T-cell (primary cell): ENCODE data around the gene AIP. TPM values are rescaled to one million over a fixed set of nuclear protein-coding genes. Genes with fewer than 3 reads are reported as not detected.

Source experiments
- ATAC-seq, 4 experiments: fragments of 200-7000 bp in 3 of 4; fragments of 150-1000 bp in 1 of 4; cut with Tn5 transposase; replicated peaks in 1 of 4; 1 replicate in 3 of 4; 2 replicates in 1 of 4; pipeline ENCODE4 v1.10.0; 2021; ENCODE audit warnings: moderate library complexity in 3 of 4, mild to moderate bottlenecking in 2 of 4, moderate number of reproducible peaks in 1 of 4
- CTCF ChIA-PET, 2 donors: fragments of 300-600 bp; sonication (Branson Sonifier 250); formaldehyde crosslinking; loops; one replicate each; lab custom pipeline; 2022; ENCODE audit warnings: antibody characterized with exemption in 2 of 2; lab: Charles Lee
- POLR2A ChIA-PET, 2 donors: fragments of 300-600 bp; sonication (Branson Sonifier 250); formaldehyde crosslinking; loops; one replicate each; lab custom pipeline; 2022; ENCODE audit warnings: antibody characterized with exemption in 2 of 2; lab: Charles Lee
- DNase-seq, 35 experiments: peaks; one replicate each; pipeline versions ENCODE4 v3.0.0 to v3.0.0-alpha.2; 2013 to 2023
- H3K27ac ChIP-seq: one replicate; pipeline ENCODE4 v1.5.1; 2013; ENCODE audit warnings: low read length
- H3K27me3 ChIP-seq, 2 experiments: replicated peaks in 1 of 2; 1 replicate in 1 of 2; 2 replicates in 1 of 2; pipeline versions ENCODE4 v1.6.1 to v1.7.0; 2013; ENCODE audit warnings: low read length in 1 of 2, mixed read lengths in 1 of 2; ENCODE audit not compliant: control insufficient read depth in 2 of 2, insufficient read depth in 2 of 2; ENCODE audit errors: extremely low read depth in 1 of 2
- H3K36me3 ChIP-seq, 2 donors: 1 replicate in 1 of 2; 2 replicates in 1 of 2; pipeline versions ENCODE4 v1.6.1 to v1.7.0; 2013; ENCODE audit warnings: low read length in 1 of 2; ENCODE audit not compliant: control insufficient read depth in 2 of 2, insufficient read depth in 1 of 2; ENCODE audit errors: extremely low read depth in 1 of 2
- H3K4me1 ChIP-seq, 2 experiments: 1 replicate in 1 of 2; 2 replicates in 1 of 2; pipeline versions ENCODE4 v1.6.1 to v1.7.0; 2013; ENCODE audit warnings: low read length in 2 of 2, mixed read lengths in 1 of 2; ENCODE audit not compliant: insufficient read depth in 2 of 2, control insufficient read depth in 1 of 2; ENCODE audit errors: extremely low read depth in 1 of 2
- H3K4me3 ChIP-seq, 2 donors: 1 replicate in 1 of 2; 2 replicates in 1 of 2; pipeline versions ENCODE4 v1.5.1 to v1.7.0; 2013; ENCODE audit warnings: mild to moderate bottlenecking in 2 of 2, low read length in 1 of 2, moderate library complexity in 1 of 2; ENCODE audit not compliant: control insufficient read depth in 1 of 2; ENCODE audit errors: extremely low read depth in 1 of 2
- H3K9me3 ChIP-seq: 2 replicates; pipeline ENCODE4 v1.7.0; 2013
- H3K27ac Mint-ChIP-seq, 2 donors: one replicate each; pipeline ENCODE4 v1.8.0; 2020 to 2021; ENCODE audit warnings: mild to moderate bottlenecking in 2 of 2, mixed read lengths in 2 of 2
- H3K27me3 Mint-ChIP-seq, 2 donors: one replicate each; pipeline ENCODE4 v1.8.0; 2021 to 2022; ENCODE audit warnings: mixed read lengths in 2 of 2
- H3K36me3 Mint-ChIP-seq: one replicate; pipeline ENCODE4 v1.8.0; 2021; ENCODE audit warnings: mixed read lengths
- H3K4me1 Mint-ChIP-seq, 3 donors: one replicate each; pipeline ENCODE4 v1.8.0; 2020 to 2022; ENCODE audit warnings: mixed read lengths in 3 of 3, mild to moderate bottlenecking in 1 of 3
- H3K4me3 Mint-ChIP-seq, 3 donors: one replicate each; pipeline ENCODE4 v1.8.0; 2020 to 2022; ENCODE audit warnings: mild to moderate bottlenecking in 3 of 3, mixed read lengths in 3 of 3, moderate library complexity in 3 of 3
- H3K9me3 Mint-ChIP-seq, 3 donors: one replicate each; pipeline ENCODE4 v1.8.0; 2020 to 2022; ENCODE audit warnings: mixed read lengths in 3 of 3
- WGBS: methylation state at CpG from one replicate; pipeline ENCODE4 v1.1.5; 2013; ENCODE audit warnings: missing lambda C conversion rate; ENCODE audit not compliant: insufficient coverage; 5-methylcytosine and 5-hydroxymethylcytosine counted together
- total RNA-seq, 35 experiments: library from RNA in 6 of 35; stranded (reverse) in 6 of 35; fragments of 120-200 nt in 1 of 35; gene quantifications; one replicate each; pipeline versions ENCODE4 v1.2.1 to v1.2.4 and lab custom pipeline; 2013 to 2026

AIP gene
- total RNA-seq, 5 donors from 2014 or later (not counting 1 experiment from before 2014, with no cell fraction given) = 114 to 168 (median 154) TPM

GRCh38 chr11:67521924-67522323 is 39.1 kb downstream of the AIP start:
- H3K9me3 ChIP-seq = no peaks in the 10 kb centered on the region
- ChIA-PET CTCF (no interaction called here), POLR2A (interaction anchor here in 1 of 2 donors (0.6 kb wide), 1 partner anchor 716 kb away, joined by 4 read pairs; no protein-coding TSS in a partner anchor)
- H3K4me1 Mint-ChIP-seq = no peaks in the 10 kb centered on the region
- WGBS = 96% methylated on average over 4 of the region's 10 CpGs
- H3K4me3 Mint-ChIP-seq = no peak overlapping the region
- no peaks in the 10 kb centered on the region for H3K36me3 ChIP-seq
- ATAC-seq = no peak
- peaks cover 8 to 10% of the 10 kb centered on the region in 2 donors for H3K27me3 Mint-ChIP-seq
- no peak overlapping the region for H3K4me3 ChIP-seq
- no peaks in the 10 kb centered on the region for H3K4me1 ChIP-seq
- H3K27me3 ChIP-seq = peaks cover 0 to 46% of the 10 kb centered on the region in 2 experiments
- H3K9me3 Mint-ChIP-seq = no peaks in the 10 kb centered on the region
- H3K27ac Mint-ChIP-seq = no peak overlapping the region
- no peaks in the 10 kb centered on the region for H3K36me3 Mint-ChIP-seq
- no peak for DNase-seq
- no peak overlapping the region for H3K27ac ChIP-seq

GRCh38 chr11:67522338-67522737 is 39.5 kb downstream of the AIP start:
- Histone ChIP-seq H3K4me3 (no peak overlapping the region), H3K27me3 (peaks cover 0 to 48% of the 10 kb centered on the region in 2 experiments), H3K36me3 (no peaks in the 10 kb centered on the region), H3K9me3 (no peaks in the 10 kb centered on the region), H3K27ac (no peak overlapping the region), H3K4me1 (no peaks in the 10 kb centered on the region)
- no peak for DNase-seq
- Mint-ChIP-seq H3K4me1 (no peaks in the 10 kb centered on the region), H3K27ac (no peak overlapping the region), H3K27me3 (peaks cover 10 to 12% of the 10 kb centered on the region in 2 donors), H3K4me3 (no peak overlapping the region), H3K9me3 (no peaks in the 10 kb centered on the region), H3K36me3 (no peaks in the 10 kb centered on the region)
- no peak for ATAC-seq
- ChIA-PET POLR2A (no interaction called here), CTCF (interaction anchor here in 1 of 2 donors (0.5 kb wide), 1 partner anchor 1139 kb away, joined by 3 read pairs; no protein-coding TSS in a partner anchor)
- 95% methylated on average over 8 of the region's 15 CpGs for WGBS

- Histone ChIP-seq H3K27ac (no peak within 1 kb of the TSS), H3K9me3 (no peaks in the 10 kb centered on the region), H3K4me1 (no peaks in the 10 kb centered on the region), H3K4me3 (no peak within 1 kb of the TSS), H3K27me3 (peaks cover 0 to 45% of the 10 kb centered on the region in 2 experiments), H3K36me3 (no peaks in the 10 kb centered on the region)
- ChIA-PET POLR2A (no interaction called here), CTCF (interaction anchor here in 1 of 2 donors (0.5 kb wide), 1 partner anchor 1140 kb away, joined by 3 read pairs; no protein-coding TSS in a partner anchor)
- ATAC-seq = no peak
- no peak within 1 kb of the TSS for H3K27ac Mint-ChIP-seq
- H3K4me3 Mint-ChIP-seq = no peak within 1 kb of the TSS
- H3K27me3 Mint-ChIP-seq = peaks cover 12 to 13% of the 10 kb centered on the region in 2 donors
- H3K36me3 Mint-ChIP-seq = no peaks in the 10 kb centered on the region
- no peaks in the 10 kb centered on the region for H3K9me3 Mint-ChIP-seq
- no peak for DNase-seq
- H3K4me1 Mint-ChIP-seq = no peaks in the 10 kb centered on the region
- WGBS = 80% methylated on average over 4 of the region's 23 CpGs
Observed at GRCh38 chr11:67522844-67523555, 40.2 kb downstream of the AIP start, which contains the start of gene CABP2. TSS of gene CABP2 (minus strand) at chr11:67523446. CDS start at chr11:67523326, 120 bp downstream.

- Histone ChIP-seq H3K4me1 (no peaks in the 10 kb centered on the region), H3K4me3 (no peak overlapping the region), H3K9me3 (no peaks in the 10 kb centered on the region), H3K36me3 (no peaks in the 10 kb centered on the region), H3K27me3 (peaks cover 0 to 46% of the 10 kb centered on the region in 2 experiments), H3K27ac (no peak overlapping the region)
- ChIA-PET CTCF (no interaction called here), POLR2A (no interaction called here)
- peaks cover 10 to 12% of the 10 kb centered on the region in 2 donors for H3K27me3 Mint-ChIP-seq
- H3K4me1 Mint-ChIP-seq = no peaks in the 10 kb centered on the region
- H3K27ac Mint-ChIP-seq = no peak overlapping the region
- no peaks in the 10 kb centered on the region for H3K36me3 Mint-ChIP-seq
- no peak overlapping the region for H3K4me3 Mint-ChIP-seq
- no peaks in the 10 kb centered on the region for H3K9me3 Mint-ChIP-seq
- WGBS = 85% methylated on average over 17 of the region's 25 CpGs
- DNase-seq (no peak), ATAC-seq (no peak)
Observed at GRCh38 chr11:67523556-67524479, 41.0 kb downstream of the AIP start.

GRCh38 chr11:67524480-67524808 is 41.6 kb downstream of the AIP start:
- no peaks in the 10 kb centered on the region for H3K4me1 ChIP-seq
- peaks cover 10 to 15% of the 10 kb centered on the region in 2 donors for H3K27me3 Mint-ChIP-seq
- ChIA-PET POLR2A (no interaction called here), CTCF (no interaction called here)
- no peak overlapping the region for H3K4me3 Mint-ChIP-seq
- H3K27me3 ChIP-seq = peaks cover 0 to 48% of the 10 kb centered on the region in 2 experiments
- no peak overlapping the region for H3K4me3 ChIP-seq
- no peak for ATAC-seq
- DNase-seq = no peak
- H3K27ac Mint-ChIP-seq = no peak overlapping the region
- H3K4me1 Mint-ChIP-seq = no peaks in the 10 kb centered on the region
- WGBS = 70% methylated on average over 8 of the region's 9 CpGs
- H3K36me3 ChIP-seq = no peaks in the 10 kb centered on the region
- H3K9me3 ChIP-seq = no peaks in the 10 kb centered on the region
- no peaks in the 10 kb centered on the region for H3K9me3 Mint-ChIP-seq
- no peak overlapping the region for H3K27ac ChIP-seq
- no peaks in the 10 kb centered on the region for H3K36me3 Mint-ChIP-seq

GRCh38 chr11:67525275-67525976 is 42.6 kb downstream of the AIP start:
- Histone ChIP-seq H3K9me3 (no peaks in the 10 kb centered on the region), H3K27ac (no peak overlapping the region), H3K4me3 (no peak overlapping the region), H3K36me3 (no peaks in the 10 kb centered on the region), H3K4me1 (no peaks in the 10 kb centered on the region), H3K27me3 (peaks cover 0 to 52% of the 10 kb centered on the region in 2 experiments)
- H3K4me1 Mint-ChIP-seq = no peaks in the 10 kb centered on the region
- no peaks in the 10 kb centered on the region for H3K36me3 Mint-ChIP-seq
- DNase-seq (no peak), ATAC-seq (no peak)
- H3K9me3 Mint-ChIP-seq = no peaks in the 10 kb centered on the region
- no peak overlapping the region for H3K27ac Mint-ChIP-seq
- ChIA-PET CTCF (no interaction called here), POLR2A (no interaction called here)
- H3K4me3 Mint-ChIP-seq = no peak overlapping the region
- WGBS = 74% methylated on average over 3 of the region's 5 CpGs
- peaks cover 10 to 15% of the 10 kb centered on the region in 2 donors for H3K27me3 Mint-ChIP-seq
